ENCODE measurements around the gene TMCO6.

DNA sequence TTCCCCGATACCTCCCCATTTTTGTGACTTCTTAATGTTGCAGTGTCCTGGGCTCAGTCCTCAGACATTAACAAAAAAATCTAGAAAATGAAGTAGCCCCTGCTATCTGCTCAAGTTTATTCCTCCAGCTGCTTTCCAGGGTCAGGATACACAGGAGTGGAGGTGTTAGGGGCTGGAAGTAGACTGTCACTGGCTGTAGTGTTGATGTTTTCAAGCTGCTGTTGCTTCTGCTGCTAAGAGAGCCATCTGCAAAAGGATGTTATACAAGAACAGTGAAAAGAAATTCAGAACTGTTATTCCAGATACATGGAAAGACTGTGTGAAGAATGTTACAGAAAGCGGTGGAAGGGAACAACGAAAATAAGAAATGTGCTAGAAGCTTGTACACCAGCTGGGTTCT lies 16.9 kb upstream of the TMCO6 start:
- TF ChIP-seq, protein P1, sequence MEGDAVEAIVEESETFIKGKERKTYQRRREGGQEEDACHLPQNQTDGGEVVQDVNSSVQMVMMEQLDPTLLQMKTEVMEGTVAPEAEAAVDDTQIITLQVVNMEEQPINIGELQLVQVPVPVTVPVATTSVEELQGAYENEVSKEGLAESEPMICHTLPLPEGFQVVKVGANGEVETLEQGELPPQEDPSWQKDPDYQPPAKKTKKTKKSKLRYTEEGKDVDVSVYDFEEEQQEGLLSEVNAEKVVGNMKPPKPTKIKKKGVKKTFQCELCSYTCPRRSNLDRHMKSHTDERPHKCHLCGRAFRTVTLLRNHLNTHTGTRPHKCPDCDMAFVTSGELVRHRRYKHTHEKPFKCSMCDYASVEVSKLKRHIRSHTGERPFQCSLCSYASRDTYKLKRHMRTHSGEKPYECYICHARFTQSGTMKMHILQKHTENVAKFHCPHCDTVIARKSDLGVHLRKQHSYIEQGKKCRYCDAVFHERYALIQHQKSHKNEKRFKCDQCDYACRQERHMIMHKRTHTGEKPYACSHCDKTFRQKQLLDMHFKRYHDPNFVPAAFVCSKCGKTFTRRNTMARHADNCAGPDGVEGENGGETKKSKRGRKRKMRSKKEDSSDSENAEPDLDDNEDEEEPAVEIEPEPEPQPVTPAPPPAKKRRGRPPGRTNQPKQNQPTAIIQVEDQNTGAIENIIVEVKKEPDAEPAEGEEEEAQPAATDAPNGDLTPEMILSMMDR (IDR thresholded peaks at IDR 0.05; ENCODE audit: insufficient read depth, low read length, poor library complexity, severe bottlenecking) = no peak
- no peak for TF ChIP-seq EZH2phosphoT487 (conservative IDR thresholded peaks at IDR 0.05; ENCODE audit: low read length)
